ENCODE measurements around the gene GEMIN5.
A peak's percentile ranks its signal among the peaks of the same experiment; 100 is the strongest.

The GEMIN5 gene

DNA sequence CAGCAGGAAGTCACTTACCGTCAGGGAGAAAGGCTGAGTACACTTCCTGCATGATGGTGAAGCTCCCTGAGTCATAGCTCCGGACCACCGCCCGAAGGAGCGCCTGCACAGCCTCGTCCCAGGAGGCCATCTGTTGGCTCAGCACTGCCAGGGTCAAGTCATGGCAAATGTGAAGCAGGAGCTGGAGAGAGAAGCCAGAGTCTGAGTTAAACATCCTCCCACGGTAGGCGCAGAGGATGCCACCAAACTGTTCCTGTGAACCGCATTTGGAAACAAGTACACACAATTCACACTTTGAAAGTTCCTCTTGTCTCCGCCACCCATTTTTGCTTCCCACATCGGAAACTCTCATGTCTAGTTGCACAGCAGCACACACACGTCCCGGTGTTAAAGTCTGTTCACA, 45.6 kb downstream of the GEMIN5 start:
- peak; percentile 82 for DNase-seq (ENCODE audit: low spot score)

DNA sequence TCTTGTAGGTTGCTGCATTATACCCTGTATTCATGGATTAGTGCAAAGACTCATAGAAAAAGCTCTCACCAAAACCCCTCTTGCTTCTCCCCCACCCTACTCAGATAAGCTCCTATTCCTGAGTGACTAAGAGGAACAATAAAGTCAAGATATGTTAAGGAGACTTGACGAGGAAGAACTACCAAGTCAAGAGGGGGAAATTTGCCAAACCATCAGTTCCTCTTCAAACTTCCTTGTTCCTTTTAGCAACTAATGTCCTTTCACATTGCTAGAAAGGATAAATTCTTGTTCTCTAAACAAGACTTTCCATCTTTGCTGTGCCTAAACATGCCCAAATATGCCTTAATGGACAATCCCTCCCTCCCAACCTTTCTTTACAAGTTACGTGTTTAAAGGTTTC, 52.6 kb downstream of the GEMIN5 start:
- no peak for DNase-seq (ENCODE audit: low spot score)

DNA sequence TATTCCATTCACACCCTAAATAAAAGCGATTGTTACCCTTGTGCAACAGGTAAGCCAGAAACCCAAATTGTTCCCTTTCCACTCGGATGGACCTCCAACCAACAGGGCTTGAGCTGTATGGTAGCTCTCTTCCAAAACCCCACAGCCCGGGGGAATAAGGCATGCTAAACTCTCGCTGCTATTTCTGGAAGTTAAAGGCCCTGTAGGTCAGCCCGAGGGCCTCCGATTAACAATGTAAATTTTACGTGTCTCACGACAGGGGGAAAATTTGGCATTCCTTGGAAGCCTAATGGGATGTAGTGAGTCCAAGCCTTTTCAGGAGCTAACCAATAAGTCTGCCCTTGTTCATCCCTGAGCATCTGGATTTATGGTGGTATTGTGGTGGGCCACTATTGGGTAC, 53.6 kb downstream of the GEMIN5 start:
- no peak for DNase-seq (ENCODE audit: low spot score)

DNA sequence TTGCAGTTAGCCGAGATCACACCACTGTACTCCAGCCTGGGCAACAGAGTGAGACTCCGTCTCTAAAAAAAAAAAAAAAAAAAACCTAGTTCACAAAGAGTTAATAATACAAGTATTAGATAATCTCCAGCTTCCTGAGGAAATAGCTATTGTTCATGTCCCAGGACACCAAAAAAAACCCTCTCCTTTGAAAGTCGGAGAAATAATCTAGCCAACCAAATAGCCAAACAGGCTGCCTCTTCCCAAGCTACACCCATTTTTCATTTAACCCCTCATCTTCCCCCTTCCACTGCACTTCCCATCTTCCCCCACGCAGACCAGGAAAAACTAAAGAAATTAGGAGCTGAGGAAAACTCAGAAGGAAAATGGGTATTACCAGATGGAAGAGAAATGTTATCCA, 56.0 kb downstream of the GEMIN5 start:
- DNase-seq (ENCODE audit: low spot score): peak; percentile 58

DNA sequence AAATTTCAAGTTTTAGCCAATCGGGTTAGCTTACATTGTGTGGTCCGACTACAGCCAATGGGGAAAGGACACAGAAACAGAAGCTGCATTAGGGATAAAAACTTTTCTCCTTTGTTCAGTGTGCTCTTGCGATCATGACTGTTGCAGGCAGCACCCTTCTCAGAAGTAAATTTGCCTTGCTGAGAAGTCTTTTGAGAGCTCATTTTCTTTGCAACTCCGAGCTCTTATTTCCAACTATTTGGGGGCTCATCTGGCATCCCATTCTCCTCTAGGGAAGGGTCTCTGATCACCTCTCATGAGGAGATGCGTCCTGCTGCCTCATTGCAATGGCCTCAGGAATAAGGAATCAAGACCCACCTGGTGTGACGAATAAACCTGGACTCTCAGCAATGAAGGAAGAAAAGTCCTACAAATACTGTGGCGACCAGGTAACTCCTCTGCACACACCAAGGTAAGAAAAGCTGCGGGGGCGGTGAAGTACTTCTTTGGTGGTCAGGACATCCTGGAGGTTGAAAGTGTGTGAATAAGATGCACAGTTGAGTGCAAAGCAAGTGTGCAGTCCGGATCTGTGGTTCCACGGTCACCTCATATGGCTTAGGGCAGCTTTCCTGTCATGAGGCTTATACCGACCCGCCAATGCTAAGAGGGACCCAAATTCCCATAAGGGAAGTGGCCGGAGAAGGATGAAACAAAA, 59.2 kb downstream of the GEMIN5 start:
- no peak for DNase-seq (ENCODE audit: low spot score)

DNA sequence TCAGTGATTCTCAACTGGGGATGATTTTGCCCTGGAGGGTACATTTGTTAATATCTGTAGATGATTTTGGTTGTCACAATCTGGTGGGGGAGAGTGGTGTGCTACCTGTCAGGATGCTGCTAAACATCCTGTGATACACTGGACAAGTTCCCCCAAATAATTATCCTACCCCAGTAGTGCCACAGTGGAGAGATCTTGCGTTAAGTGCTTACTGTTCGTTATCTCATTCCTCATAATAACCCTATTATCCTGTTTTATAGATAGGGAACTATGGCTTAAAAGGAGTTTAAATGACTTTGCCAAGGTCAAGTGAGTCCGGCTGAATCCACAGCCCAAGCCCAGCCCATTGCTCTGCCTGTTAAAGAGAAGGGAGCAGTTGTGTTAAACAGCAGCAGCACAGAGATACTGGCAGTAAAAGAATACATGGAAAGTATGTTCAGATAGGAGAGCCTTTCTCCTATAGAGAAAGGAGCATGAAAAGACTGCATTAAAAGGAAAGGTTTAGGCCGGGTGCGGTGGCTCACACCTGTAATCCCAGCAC, 64.2 kb downstream of the GEMIN5 start:
- no peak for DNase-seq (ENCODE audit: low spot score)

DNA sequence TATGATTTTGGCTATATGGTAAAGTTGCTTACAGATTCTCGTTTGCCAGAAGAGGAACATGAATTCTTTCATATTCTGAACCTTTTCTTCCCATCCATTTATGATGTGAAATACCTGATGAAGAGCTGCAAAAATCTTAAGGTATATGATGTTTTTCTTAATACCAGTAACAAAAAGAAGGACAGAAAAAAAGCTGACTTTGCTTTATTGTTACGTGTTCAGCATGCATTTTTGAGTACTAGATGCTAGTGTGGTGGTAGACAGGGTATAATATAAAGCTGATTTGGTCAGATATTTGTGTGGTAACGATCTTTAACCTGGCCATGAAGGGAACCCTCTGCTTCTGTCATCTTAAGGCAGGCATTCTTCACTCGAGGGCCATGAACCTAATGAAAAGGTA, 66.3 kb downstream of the GEMIN5 start:
- DNase-seq (ENCODE audit: low spot score): no peak

DNA sequence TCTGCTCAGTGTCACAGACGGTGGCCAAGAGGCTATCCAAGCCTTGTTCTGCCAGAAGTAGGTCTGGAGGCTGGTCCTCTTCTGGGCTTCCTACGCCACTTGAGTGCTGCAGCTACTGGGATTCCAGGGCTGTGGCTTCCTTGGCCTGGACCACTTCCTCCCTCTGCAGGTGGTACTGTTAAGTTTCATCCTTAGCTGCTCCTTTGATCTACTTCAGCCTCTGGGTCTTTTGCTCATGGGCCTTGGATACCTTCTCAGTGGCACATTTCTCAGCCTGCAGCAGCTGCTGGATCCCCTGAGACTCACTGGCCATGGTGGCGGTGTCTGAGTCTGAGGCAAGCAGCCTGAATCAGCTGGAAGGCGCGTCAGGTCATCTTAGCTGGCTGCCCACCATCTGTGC, 69.3 kb downstream of the GEMIN5 start:
- no peak for DNase-seq (ENCODE audit: low spot score)

DNA sequence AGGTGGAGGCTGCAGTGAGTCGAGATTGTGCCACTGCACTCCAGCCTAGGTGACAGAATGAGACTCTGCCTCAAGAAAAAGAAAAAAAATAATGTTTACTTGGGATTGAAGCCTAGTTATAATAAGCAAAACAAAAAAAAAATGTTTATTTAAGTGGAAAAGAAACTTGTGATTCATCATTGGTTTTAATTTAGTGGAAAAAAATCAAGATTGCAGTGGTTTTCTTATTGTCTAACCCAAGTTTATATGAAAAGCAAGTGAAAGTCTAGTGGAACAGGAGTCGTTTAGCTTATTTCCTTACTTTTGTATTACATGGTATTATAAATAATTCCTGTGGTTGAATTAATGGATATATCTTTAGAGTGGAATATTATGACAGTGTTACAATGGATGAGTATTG, 71.2 kb downstream of the GEMIN5 start:
- no peak for DNase-seq (ENCODE audit: low spot score)

DNA sequence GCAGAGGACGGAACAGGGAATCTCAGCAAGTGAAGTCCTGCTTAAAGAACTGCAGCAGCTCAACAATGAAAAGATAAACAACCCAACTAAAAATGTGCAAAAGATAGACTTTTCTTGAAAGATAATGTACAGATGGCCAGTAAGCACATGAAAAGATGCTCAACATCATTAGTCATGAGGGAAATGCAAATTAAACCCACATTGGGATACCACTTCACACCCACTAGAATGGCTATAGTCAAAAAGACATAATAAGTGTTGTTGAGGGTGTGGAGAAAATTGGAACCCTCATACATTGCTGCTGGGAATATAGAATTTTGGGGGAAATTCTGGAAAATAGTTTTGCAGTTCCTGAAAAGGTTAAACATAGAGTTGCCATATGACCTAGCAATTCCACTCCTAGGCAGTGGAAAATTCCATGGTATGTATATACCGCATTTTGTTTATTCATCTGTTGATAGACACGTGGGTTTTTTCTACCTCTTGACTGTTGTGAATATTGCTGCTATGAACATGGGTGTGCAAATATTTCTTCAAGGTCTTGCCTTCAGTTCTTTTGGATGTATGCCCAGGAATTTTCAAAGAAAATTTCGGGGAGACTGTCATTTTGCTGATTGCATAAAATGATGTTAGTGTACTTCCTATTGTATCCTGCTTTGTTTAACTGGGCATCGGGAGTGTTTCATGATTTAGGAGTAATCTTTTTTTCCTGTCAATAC, 72.4 kb downstream of the GEMIN5 start:
- no peak for DNase-seq (ENCODE audit: low spot score)

DNA sequence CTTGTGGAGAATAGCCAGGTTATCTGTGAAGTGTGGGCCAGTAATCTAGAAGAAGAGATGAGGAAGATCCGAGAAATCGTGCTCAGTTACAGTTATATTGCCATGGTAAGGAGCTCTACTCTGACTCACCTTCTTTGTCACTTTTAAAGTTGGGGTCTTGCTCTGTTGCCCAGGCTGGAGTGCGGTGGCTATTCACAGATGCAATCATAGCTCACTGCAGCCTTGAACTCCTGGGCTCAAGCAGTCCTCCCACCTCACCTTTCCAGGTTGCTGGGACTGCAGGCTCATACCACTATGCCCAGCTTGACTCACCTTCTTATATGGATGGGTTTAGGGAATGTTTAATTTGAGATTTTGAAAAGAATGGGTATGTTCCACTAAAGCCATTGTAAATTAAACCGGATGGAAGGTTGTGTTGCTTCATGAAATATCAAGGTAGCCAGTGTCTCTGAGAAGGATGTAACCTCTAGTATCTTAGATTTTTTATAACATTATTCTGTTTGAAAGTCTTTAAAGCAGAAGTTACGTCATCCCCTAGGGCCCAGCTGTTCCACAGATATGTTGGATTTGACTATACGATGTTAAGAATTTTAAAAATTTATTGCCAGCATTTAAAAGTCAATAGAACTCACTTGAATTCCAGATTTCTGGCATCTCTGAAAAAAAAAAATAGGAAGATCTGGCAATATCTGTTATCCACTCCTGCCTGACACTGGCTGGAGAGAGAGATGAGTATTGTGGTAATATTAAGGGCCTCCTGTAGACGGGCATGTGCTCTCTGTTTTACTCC, 74.5 kb downstream of the GEMIN5 start:
- DNase-seq (ENCODE audit: low spot score): no peak

DNA sequence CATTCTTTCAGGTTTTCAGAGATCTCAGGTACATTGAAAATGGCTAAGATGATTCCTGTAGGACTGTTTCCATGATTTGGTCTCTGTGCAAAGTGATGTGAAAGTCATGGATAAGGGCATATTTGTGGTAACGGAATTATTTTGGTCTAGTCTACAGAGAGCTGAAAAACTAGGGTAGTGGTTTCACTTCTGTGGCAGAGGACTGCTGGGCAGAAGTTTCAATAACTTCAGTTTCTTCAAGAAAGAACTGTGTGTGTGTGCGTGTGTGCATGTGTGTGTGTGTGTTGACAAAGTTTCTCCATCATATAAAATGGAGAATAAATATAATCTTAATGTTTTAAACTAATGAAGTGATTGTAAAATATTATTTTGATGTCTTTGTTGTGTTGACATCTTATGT, 75.2 kb downstream of the GEMIN5 start:
- no peak for DNase-seq (ENCODE audit: low spot score)

DNA sequence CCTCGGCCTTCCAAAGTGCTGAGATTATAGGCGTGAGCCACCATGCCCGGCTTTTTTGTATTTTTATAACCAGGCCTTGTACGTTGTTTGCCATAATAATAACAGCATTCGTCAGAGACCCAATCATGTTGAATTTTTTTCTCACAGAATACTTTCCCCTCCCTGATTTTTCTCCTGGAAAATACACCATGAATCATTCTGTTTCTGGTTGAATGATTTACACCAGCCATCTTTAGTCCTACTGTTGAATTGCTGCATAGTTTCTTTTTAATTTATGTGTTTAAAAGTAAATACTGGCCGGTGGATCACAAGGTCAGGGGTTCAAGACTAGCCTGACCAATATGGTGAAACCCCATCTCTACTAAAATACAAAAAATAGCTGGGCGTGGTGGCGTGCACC, 76.1 kb downstream of the GEMIN5 start:
- no peak for DNase-seq (ENCODE audit: low spot score)

DNA sequence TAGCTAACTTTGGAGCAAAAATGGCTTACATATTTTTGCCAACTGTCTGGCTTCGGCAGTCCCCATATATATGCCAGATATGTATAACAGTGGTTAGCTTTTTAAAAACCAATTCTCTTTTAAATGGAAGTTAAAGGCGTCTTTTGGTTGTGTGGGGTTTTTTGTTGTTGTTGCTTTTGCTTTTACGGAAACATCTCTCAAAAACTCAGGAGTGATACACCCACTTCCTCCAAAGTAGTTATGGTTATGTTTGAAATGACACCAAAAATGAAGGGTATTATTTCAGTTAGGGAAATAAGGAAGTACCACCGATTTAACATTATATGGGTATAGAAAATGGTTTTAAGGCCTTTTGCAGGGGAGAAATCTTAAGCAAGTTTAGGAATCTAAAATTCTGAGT, 77.2 kb downstream of the GEMIN5 start:
- DNase-seq (ENCODE audit: low spot score): no peak

DNA sequence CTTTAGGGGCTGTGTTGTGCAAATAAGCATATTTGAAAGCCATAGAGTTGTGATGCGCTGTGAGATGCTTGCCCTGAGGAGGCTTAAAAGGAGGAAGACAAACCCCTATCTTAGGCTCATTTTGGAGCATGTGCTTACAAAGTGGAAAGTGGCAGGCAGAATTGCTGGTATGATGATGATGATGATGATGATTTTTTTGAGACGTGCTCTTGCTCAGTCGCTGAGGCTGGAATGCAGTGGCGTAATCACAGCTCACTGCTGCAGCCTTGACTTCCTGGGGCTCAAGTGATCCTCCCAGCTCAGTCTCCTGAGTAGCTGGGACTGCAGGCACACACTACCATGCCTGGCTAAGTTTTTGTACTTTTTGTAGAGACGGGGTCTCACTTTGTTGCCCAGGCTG, 77.9 kb downstream of the GEMIN5 start:
- DNase-seq (ENCODE audit: low spot score): peak; percentile 48

DNA sequence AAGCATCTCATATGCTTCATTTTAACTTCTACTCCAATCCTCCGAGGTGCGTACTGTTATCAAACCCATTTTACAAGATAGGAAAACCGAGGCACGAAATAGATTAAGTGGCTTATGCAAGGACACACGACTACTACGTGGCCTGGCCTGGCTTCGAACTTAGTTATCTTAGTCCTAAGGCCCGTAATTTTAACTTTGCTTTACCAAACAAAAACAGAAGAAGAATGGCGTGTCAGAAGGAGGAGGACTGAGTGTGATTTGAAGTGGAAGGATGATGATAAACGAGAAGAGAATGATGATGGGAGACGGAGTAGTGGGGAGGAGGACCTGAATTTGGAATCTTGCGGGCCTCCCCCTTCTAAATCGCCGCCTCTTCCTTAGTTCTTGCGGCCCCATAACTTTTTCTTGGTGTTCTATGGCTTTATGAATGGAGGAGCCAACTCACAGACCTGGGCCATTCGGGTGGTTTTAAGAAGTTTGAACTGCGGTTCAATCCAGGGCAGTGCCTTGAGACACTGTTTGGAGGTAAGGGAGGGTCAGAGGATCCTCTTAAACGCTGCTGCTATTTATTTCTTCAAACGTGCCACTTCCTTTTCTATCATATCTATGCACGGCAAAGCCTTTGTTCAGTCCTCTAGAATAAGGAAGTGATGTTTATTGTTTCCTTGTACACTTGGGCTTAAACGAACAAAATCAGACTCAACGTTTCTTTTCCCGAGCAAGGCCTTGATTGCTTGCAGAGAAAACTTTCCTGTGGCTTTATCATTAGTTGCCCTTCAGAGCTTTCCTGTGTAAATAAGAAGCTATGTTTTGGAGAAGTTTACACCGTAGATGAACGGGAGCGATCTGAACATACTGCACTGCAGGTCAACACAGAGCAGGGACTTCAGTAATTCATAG, 78.8 kb downstream of the GEMIN5 start:
- peak; percentile 35 for DNase-seq (ENCODE audit: low spot score)

DNA sequence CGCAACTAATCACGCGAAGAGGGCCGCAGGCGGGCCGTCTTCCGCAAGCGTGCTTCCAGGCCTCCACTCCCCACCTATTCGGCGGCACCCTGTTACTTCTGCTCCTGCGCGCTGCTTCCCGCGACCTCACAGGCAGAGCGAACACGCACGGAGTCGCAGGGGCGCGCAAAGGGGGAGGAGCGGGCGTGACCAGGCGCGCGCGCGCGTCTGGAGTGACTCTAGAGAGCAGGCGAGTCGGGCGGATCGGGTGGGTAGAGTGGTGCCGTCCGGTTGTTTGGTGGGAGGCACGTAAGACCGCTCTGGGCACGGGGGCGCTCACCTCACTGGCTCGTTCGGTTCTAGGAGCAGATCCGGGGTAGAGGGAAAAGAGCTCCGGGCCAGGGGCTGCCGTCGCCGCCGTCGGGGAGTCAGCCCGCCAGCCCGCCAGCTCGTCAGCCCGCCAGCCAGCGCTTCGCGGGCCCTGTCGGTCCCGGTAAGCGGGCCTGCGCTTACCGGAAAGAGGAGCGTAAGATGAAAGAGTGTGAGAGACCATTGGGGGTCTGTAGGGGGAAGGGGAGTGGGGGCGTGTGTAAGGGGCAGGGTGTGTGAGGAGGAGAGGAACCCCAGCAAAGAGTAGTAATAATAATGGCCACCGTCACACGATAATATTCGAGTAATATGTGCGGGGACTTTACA, 79.6 kb downstream of the GEMIN5 start, which contains the start of gene CNOT8:
Gene CNOT8, plus strand, starts transcription at position 331 of the 675 bp plus-strand sequence. CDS start 4,652 bp downstream, outside the sequence.
- DNase-seq (ENCODE audit: low spot score): peak; percentile 94

DNA sequence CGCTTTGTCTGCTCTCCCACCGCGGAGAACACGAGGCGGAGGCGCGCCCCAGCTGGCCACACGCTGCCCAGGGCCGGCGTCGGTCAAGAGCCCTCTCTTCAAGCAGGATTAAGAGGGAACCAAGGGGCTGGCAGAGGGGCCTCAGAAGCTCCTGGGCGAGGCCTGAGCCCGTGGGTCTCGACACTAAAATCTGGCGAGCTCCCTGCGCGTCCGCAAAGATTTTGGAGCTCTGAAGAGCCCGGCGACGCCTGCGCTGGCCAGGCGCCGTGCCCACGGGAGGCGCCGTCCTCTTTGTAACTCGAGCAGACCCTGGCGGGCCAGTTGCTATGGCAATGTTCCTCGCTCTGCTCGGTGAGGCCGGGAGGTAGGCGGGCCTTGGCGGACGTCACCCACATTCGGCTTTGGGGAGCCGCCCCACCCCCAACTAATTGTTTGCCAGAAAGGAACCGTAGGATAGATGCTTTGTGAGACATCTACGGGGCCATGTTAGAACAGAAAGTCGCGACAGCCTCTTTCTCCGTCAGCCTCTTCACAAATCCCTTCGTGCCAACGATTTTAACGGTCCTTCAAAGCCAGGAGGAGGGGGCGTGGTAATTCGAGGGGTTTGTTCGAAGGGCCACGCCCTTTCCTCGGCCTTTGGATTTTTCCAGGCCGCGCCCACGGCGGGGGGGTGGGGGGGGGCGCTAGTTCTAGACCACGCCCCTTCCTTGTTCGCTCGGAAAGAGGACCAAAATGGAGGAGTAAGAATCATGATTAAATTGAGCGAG, 80.3 kb downstream of the GEMIN5 start:
- DNase-seq (ENCODE audit: low spot score): peak; percentile 94

DNA sequence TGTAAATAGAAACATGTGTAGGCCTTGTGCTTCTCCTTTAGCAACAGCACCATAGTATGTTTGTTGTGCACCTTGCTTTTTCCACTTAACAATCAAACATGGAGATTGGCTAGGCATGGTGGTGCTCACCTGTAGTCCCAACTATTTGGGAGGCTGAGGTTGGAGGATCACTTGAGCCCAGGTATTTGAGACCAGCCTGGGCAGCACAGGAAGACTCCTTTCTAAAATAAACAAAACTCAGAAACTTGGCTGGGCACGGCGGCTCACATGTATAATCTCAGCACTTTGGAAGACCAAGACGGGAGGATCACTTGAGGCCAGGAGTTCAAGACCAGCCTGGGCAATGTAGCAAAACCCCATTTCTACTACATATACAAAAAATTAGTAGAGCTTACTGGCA, 86.7 kb downstream of the GEMIN5 start:
- DNase-seq (ENCODE audit: low spot score): no peak

All from kidney capillary endothelial cell (primary cell).